ENCODE measurements around the gene TMEM88. TPM values are rescaled to one million over a fixed set of nuclear protein-coding genes. Genes with fewer than 3 reads are reported as not detected.

TMEM88 gene
- total and polyA plus RNA-seq, 2 experiments from 2014 or later = 73.3 to 241 TPM

GRCh38 chr17:7839876-7840261 is 15.0 kb upstream of the TMEM88 start:
- peaks cover 53% of the 10 kb centered on the region for H3K79me2 ChIP-seq

GRCh38 chr17:7840441-7840840 is 14.4 kb upstream of the TMEM88 start:
- H3K27me3 ChIP-seq = no peaks in the 10 kb centered on the region
- no peaks in the 10 kb centered on the region for H3K9me3 ChIP-seq (ENCODE audit: low read depth)
- 31% methylated on average over 1 of the region's 1 CpG for WGBS (ENCODE audit: low lambda C conversion rate, missing lambda C conversion rate)
- no peaks in the 10 kb centered on the region for H3K36me3 ChIP-seq (replicated peaks; ENCODE audit: insufficient read depth, low read depth)
- H3K27ac ChIP-seq = peak overlapping the region; percentile 99
- TF ChIP-seq CTCF (IDR thresholded peaks at IDR 0.05; ENCODE audit: poor library complexity) (no peak), EZH2phosphoT487 (IDR thresholded peaks at IDR 0.05; ENCODE audit: low read depth, severe bottlenecking, unreplicated experiment) (no peak), EZH2 (IDR thresholded peaks at IDR 0.05; ENCODE audit: borderline replicate concordance) (no peak)
- no peak for DNase-seq (ENCODE audit: low spot score)
- H3K79me2 ChIP-seq = peaks cover 59% of the 10 kb centered on the region
- H4K20me1 ChIP-seq (ENCODE audit: insufficient read depth, poor library complexity, severe bottlenecking) = peaks cover 39% of the 10 kb centered on the region
- peak overlapping the region; percentile 94 for H3K4me2 ChIP-seq
- no peak overlapping the region for H2AFZ ChIP-seq
- no peak overlapping the region for H3K4me3 ChIP-seq
- H3K4me1 ChIP-seq (ENCODE audit: insufficient read depth) = peaks cover 35% of the 10 kb centered on the region
- no peaks in the 10 kb centered on the region for H3K9me2 ChIP-seq (replicated peaks; ENCODE audit: insufficient read depth)

More at GRCh38 chr17:7839876-7840261, 15.0 kb upstream of the TMEM88 start:
- Histone ChIP-seq H3K4me2 (peak overlapping the region; percentile 94), H4K20me1 (ENCODE audit: insufficient read depth, poor library complexity, severe bottlenecking) (peaks cover 33% of the 10 kb centered on the region), H2AFZ (no peak overlapping the region), H3K9me3 (ENCODE audit: low read depth) (no peaks in the 10 kb centered on the region), H3K27ac (peak overlapping the region; percentile 99), H3K36me3 (replicated peaks; ENCODE audit: insufficient read depth, low read depth) (no peaks in the 10 kb centered on the region), H3K4me1 (ENCODE audit: insufficient read depth) (peaks cover 30% of the 10 kb centered on the region), H3K27me3 (no peaks in the 10 kb centered on the region), H3K4me3 (no peak overlapping the region), H3K9me2 (replicated peaks; ENCODE audit: insufficient read depth) (no peaks in the 10 kb centered on the region)
- 58% methylated on average over 2 of the region's 2 CpGs for WGBS (ENCODE audit: low lambda C conversion rate, missing lambda C conversion rate)
- TF ChIP-seq EZH2phosphoT487 (IDR thresholded peaks at IDR 0.05; ENCODE audit: low read depth, severe bottlenecking, unreplicated experiment) = no peak
- TF ChIP-seq EZH2 (IDR thresholded peaks at IDR 0.05; ENCODE audit: borderline replicate concordance) = no peak
- TF ChIP-seq CTCF (IDR thresholded peaks at IDR 0.05; ENCODE audit: poor library complexity) = no peak
- DNase-seq (ENCODE audit: low spot score) = peak; percentile 47

GRCh38 chr17:7840875-7841274 is 14.0 kb upstream of the TMEM88 start:
- 71% methylated on average over 1 of the region's 1 CpG for WGBS (ENCODE audit: low lambda C conversion rate, missing lambda C conversion rate)
- H3K4me1 ChIP-seq (ENCODE audit: insufficient read depth) = peaks cover 36% of the 10 kb centered on the region

More at GRCh38 chr17:7840875-7841274, 14.0 kb upstream of the TMEM88 start:
- Histone ChIP-seq H4K20me1 (ENCODE audit: insufficient read depth, poor library complexity, severe bottlenecking) (peaks cover 43% of the 10 kb centered on the region), H2AFZ (no peak overlapping the region), H3K79me2 (peaks cover 63% of the 10 kb centered on the region), H3K27ac (peak overlapping the region; percentile 99), H3K4me2 (peak overlapping the region; percentile 94), H3K9me2 (replicated peaks; ENCODE audit: insufficient read depth) (no peaks in the 10 kb centered on the region), H3K27me3 (no peaks in the 10 kb centered on the region), H3K9me3 (ENCODE audit: low read depth) (no peaks in the 10 kb centered on the region), H3K4me3 (peak overlapping the region; percentile 73), H3K36me3 (replicated peaks; ENCODE audit: insufficient read depth, low read depth) (no peaks in the 10 kb centered on the region)
- TF ChIP-seq EZH2phosphoT487 (IDR thresholded peaks at IDR 0.05; ENCODE audit: low read depth, severe bottlenecking, unreplicated experiment) = no peak
- no peak for TF ChIP-seq CTCF (IDR thresholded peaks at IDR 0.05; ENCODE audit: poor library complexity)
- TF ChIP-seq EZH2 (IDR thresholded peaks at IDR 0.05; ENCODE audit: borderline replicate concordance) = no peak
- DNase-seq (ENCODE audit: low spot score) = no peak

All from hepatocyte (in vitro differentiated cells).